ENCODE measurements around the gene PPIF.

DNA sequence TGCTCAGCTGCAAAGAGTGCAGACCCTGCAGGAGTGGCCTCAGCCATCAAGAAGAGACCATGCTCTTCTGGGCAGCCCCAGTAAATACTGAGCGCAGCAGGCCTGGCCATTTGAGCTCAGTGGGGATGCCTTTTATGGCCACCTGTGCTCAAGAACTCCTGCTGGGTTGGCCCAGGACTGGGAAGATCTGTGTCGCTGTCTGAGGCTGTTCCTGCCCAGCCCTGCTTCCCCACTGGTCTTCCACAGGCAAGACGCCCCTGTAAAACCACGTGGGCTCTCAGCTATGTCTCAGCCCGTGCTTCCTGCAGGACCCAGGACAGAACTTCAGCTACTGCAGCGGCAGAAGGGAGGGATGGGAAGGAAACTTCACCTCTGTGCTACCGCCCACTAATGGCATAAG lies 10.5 kb upstream of the PPIF start:
- TF ChIP-seq RAD21 (CRISPR knock-in tag; IDR thresholded peaks at IDR 0.05) (no peak), NCOA1 (CRISPR knock-in tag; IDR thresholded peaks at IDR 0.05) (no peak), NR3C1 (CRISPR knock-in tag; IDR thresholded peaks at IDR 0.05) (no peak), TBP (CRISPR knock-in tag; IDR thresholded peaks at IDR 0.05) (no peak), TOE1 (CRISPR knock-in tag; IDR thresholded peaks at IDR 0.05) (no peak), NAIF1 (CRISPR knock-in tag; IDR thresholded peaks at IDR 0.05; ENCODE audit: borderline replicate concordance) (no peak), POLR2AphosphoS5 (IDR thresholded peaks at IDR 0.05; ENCODE audit: low read depth, low read length) (no peak), SMAD3 (CRISPR knock-in tag; IDR thresholded peaks at IDR 0.05) (no peak), PHF8 (CRISPR knock-in tag; IDR thresholded peaks at IDR 0.05) (no peak), JUNB (CRISPR knock-in tag; IDR thresholded peaks at IDR 0.05; ENCODE audit: borderline replicate concordance) (no peak)
- TF ChIP-seq, protein P1, sequence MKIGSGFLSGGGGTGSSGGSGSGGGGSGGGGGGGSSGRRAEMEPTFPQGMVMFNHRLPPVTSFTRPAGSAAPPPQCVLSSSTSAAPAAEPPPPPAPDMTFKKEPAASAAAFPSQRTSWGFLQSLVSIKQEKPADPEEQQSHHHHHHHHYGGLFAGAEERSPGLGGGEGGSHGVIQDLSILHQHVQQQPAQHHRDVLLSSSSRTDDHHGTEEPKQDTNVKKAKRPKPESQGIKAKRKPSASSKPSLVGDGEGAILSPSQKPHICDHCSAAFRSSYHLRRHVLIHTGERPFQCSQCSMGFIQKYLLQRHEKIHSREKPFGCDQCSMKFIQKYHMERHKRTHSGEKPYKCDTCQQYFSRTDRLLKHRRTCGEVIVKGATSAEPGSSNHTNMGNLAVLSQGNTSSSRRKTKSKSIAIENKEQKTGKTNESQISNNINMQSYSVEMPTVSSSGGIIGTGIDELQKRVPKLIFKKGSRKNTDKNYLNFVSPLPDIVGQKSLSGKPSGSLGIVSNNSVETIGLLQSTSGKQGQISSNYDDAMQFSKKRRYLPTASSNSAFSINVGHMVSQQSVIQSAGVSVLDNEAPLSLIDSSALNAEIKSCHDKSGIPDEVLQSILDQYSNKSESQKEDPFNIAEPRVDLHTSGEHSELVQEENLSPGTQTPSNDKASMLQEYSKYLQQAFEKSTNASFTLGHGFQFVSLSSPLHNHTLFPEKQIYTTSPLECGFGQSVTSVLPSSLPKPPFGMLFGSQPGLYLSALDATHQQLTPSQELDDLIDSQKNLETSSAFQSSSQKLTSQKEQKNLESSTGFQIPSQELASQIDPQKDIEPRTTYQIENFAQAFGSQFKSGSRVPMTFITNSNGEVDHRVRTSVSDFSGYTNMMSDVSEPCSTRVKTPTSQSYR (CRISPR knock-in tag; IDR thresholded peaks at IDR 0.05; ENCODE audit: borderline replicate concordance) = no peak
- TF ChIP-seq, protein P2, sequence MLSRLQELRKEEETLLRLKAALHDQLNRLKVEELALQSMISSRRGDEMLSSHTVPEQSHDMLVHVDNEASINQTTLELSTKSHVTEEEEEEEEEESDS (CRISPR knock-in tag; IDR thresholded peaks at IDR 0.05; ENCODE audit: borderline replicate concordance) = no peak
- TF ChIP-seq, protein P3, sequence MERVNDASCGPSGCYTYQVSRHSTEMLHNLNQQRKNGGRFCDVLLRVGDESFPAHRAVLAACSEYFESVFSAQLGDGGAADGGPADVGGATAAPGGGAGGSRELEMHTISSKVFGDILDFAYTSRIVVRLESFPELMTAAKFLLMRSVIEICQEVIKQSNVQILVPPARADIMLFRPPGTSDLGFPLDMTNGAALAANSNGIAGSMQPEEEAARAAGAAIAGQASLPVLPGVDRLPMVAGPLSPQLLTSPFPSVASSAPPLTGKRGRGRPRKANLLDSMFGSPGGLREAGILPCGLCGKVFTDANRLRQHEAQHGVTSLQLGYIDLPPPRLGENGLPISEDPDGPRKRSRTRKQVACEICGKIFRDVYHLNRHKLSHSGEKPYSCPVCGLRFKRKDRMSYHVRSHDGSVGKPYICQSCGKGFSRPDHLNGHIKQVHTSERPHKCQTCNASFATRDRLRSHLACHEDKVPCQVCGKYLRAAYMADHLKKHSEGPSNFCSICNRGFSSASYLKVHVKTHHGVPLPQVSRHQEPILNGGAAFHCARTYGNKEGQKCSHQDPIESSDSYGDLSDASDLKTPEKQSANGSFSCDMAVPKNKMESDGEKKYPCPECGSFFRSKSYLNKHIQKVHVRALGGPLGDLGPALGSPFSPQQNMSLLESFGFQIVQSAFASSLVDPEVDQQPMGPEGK (CRISPR knock-in tag; IDR thresholded peaks at IDR 0.05) = no peak

All from HepG2 (cell line).